ENCODE measurements around the gene HP. TPM values are rescaled to one million over a fixed set of nuclear protein-coding genes. Genes with fewer than 3 reads are reported as not detected.

HP gene
- total RNA-seq, 1 donor from 2014 or later = not detected

- Mint-ChIP-seq H3K27me3 (ENCODE audit: low read depth) (no peaks in the 10 kb centered on the region), H3K9me3 (peaks cover 12% of the 10 kb centered on the region), H3K27ac (no peak overlapping the region), H3K4me3 (no peak overlapping the region), H3K36me3 (peaks cover 34% of the 10 kb centered on the region), H3K4me1 (no peaks in the 10 kb centered on the region)
- TF ChIP-seq CTCF (IDR thresholded peaks at IDR 0.05; ENCODE audit: unreplicated experiment) = no peak
- no peak for DNase-seq (ENCODE audit: low spot score in 2 of 2, unreplicated experiment in 2 of 2)
Observed at GRCh38 chr16:72083778-72084404, 29.6 kb downstream of the HP start.

GRCh38 chr16:72084445-72084844 lies 30.1 kb downstream of the HP start:
- Mint-ChIP-seq H3K9me3 (peaks cover 12% of the 10 kb centered on the region), H3K27ac (no peak overlapping the region), H3K4me3 (no peak overlapping the region), H3K4me1 (no peaks in the 10 kb centered on the region), H3K27me3 (ENCODE audit: low read depth) (no peaks in the 10 kb centered on the region), H3K36me3 (peaks cover 39% of the 10 kb centered on the region)
- no peak for DNase-seq (ENCODE audit: low spot score in 2 of 2, unreplicated experiment in 2 of 2)
- TF ChIP-seq CTCF (IDR thresholded peaks at IDR 0.05; ENCODE audit: unreplicated experiment) = no peak

- no peak for TF ChIP-seq CTCF (IDR thresholded peaks at IDR 0.05; ENCODE audit: unreplicated experiment)
- H3K36me3 Mint-ChIP-seq = peaks cover 41% of the 10 kb centered on the region
- no peaks in the 10 kb centered on the region for H3K4me1 Mint-ChIP-seq
- H3K27me3 Mint-ChIP-seq (ENCODE audit: low read depth) = no peaks in the 10 kb centered on the region
- no peak overlapping the region for H3K27ac Mint-ChIP-seq
- peaks cover 12% of the 10 kb centered on the region for H3K9me3 Mint-ChIP-seq
- no peak for DNase-seq (ENCODE audit: low spot score in 2 of 2, unreplicated experiment in 2 of 2)
- no peak overlapping the region for H3K4me3 Mint-ChIP-seq
Observed at GRCh38 chr16:72085002-72085401, 30.7 kb downstream of the HP start.

GRCh38 chr16:72091217-72091616 lies 36.9 kb downstream of the HP start:
- Mint-ChIP-seq H3K4me3 (peak overlapping the region; percentile 30), H3K27me3 (ENCODE audit: low read depth) (no peaks in the 10 kb centered on the region), H3K36me3 (peaks cover 18% of the 10 kb centered on the region), H3K4me1 (peaks cover 26% of the 10 kb centered on the region), H3K9me3 (no peaks in the 10 kb centered on the region), H3K27ac (no peak overlapping the region)
- TF ChIP-seq CTCF (IDR thresholded peaks at IDR 0.05; ENCODE audit: unreplicated experiment) = no peak
- DNase-seq (ENCODE audit: low spot score in 2 of 2, unreplicated experiment in 2 of 2) = no peak

GRCh38 chr16:72092832-72093447 lies 38.6 kb downstream of the HP start:
- H3K9me3 Mint-ChIP-seq = no peaks in the 10 kb centered on the region
- H3K4me1 Mint-ChIP-seq = peaks cover 26% of the 10 kb centered on the region
- no peak for TF ChIP-seq CTCF (IDR thresholded peaks at IDR 0.05; ENCODE audit: unreplicated experiment)
- H3K36me3 Mint-ChIP-seq = peaks cover 16% of the 10 kb centered on the region
- no peak for DNase-seq (ENCODE audit: low spot score in 2 of 2, unreplicated experiment in 2 of 2)
- H3K4me3 Mint-ChIP-seq = peak overlapping the region; percentile 98
- H3K27me3 Mint-ChIP-seq (ENCODE audit: low read depth) = no peaks in the 10 kb centered on the region
- peak overlapping the region; percentile 97 for H3K27ac Mint-ChIP-seq

Measured in mesothelial cell of epicardium (in vitro differentiated cells).